Measurements from ENCODE around the gene RNF187.
"Not testable (repeated sequence)": the region's sequence is repeated elsewhere in the genome, so short reads cannot be mapped to it uniquely, and the experiment has no call there.

Gene RNF187

GRCh38 chr1:228459091-228459993 is 27.8 kb upstream of the RNF187 start:
- FAIRE-seq = no peak
- DNase-seq (ENCODE audit: insufficient read length, low spot score) = peak; percentile 85

- DNase-seq (ENCODE audit: insufficient read length, low spot score) (no peak), FAIRE-seq (no peak)
Observed at GRCh38 chr1:228460821-228461220, 26.4 kb upstream of the RNF187 start.

GRCh38 chr1:228462560-228462959 is 24.6 kb upstream of the RNF187 start:
- no peak for DNase-seq (ENCODE audit: insufficient read length, low spot score)
- FAIRE-seq = no peak

- FAIRE-seq (no peak), DNase-seq (ENCODE audit: insufficient read length, low spot score) (no peak)
Observed at GRCh38 chr1:228463009-228463558, 24.1 kb upstream of the RNF187 start.

GRCh38 chr1:228463559-228464455 is 23.4 kb upstream of the RNF187 start:
- FAIRE-seq = peak; percentile 92
- DNase-seq (ENCODE audit: insufficient read length, low spot score) = peak; percentile 57

GRCh38 chr1:228464487-228464983 is 22.6 kb upstream of the RNF187 start:
- DNase-seq (ENCODE audit: insufficient read length, low spot score) = peak; percentile 91

GRCh38 chr1:228465141-228465540 is 22.0 kb upstream of the RNF187 start:
- DNase-seq (ENCODE audit: insufficient read length, low spot score) (no peak), FAIRE-seq (no peak)

More at GRCh38 chr1:228464487-228464983, 22.6 kb upstream of the RNF187 start:
- no peak for FAIRE-seq

- FAIRE-seq (no peak), DNase-seq (ENCODE audit: insufficient read length, low spot score) (no peak)
Observed at GRCh38 chr1:228465571-228466146, 21.5 kb upstream of the RNF187 start.

- FAIRE-seq; DNase-seq (ENCODE audit: insufficient read length, low spot score): not testable (repeated sequence)
Observed at GRCh38 chr1:228468188-228468587, 19.0 kb upstream of the RNF187 start.

- no peak for FAIRE-seq
- no peak for DNase-seq (ENCODE audit: insufficient read length, low spot score)
Observed at GRCh38 chr1:228469413-228470162, 17.6 kb upstream of the RNF187 start.

GRCh38 chr1:228471154-228471761 is 15.9 kb upstream of the RNF187 start:
- DNase-seq (ENCODE audit: insufficient read length, low spot score) = no peak
- FAIRE-seq = no peak

GRCh38 chr1:228471762-228472398 is 15.3 kb upstream of the RNF187 start:
- no peak for FAIRE-seq
- DNase-seq (ENCODE audit: insufficient read length, low spot score) = peak; percentile 34

- FAIRE-seq (no peak), DNase-seq (ENCODE audit: insufficient read length, low spot score) (no peak)
Observed at GRCh38 chr1:228472655-228473054, 14.5 kb upstream of the RNF187 start.

- FAIRE-seq (no peak), DNase-seq (ENCODE audit: insufficient read length, low spot score) (no peak)
Observed at GRCh38 chr1:228474507-228474906, 12.7 kb upstream of the RNF187 start.

- no peak for DNase-seq (ENCODE audit: insufficient read length, low spot score)
- no peak for FAIRE-seq
Observed at GRCh38 chr1:228475812-228476211, 11.4 kb upstream of the RNF187 start.

- no peak for FAIRE-seq
- no peak for DNase-seq (ENCODE audit: insufficient read length, low spot score)
Observed at GRCh38 chr1:228477263-228477662, 9.9 kb upstream of the RNF187 start.

- FAIRE-seq (no peak), DNase-seq (ENCODE audit: insufficient read length, low spot score) (no peak)
Observed at GRCh38 chr1:228478326-228478725, 8.9 kb upstream of the RNF187 start.

GRCh38 chr1:228478912-228479711 is 8.1 kb upstream of the RNF187 start:
- FAIRE-seq (no peak), DNase-seq (ENCODE audit: insufficient read length, low spot score) (no peak)
